ENCODE measurements around the gene SEPTIN1.

Gene SEPTIN1, protein sequence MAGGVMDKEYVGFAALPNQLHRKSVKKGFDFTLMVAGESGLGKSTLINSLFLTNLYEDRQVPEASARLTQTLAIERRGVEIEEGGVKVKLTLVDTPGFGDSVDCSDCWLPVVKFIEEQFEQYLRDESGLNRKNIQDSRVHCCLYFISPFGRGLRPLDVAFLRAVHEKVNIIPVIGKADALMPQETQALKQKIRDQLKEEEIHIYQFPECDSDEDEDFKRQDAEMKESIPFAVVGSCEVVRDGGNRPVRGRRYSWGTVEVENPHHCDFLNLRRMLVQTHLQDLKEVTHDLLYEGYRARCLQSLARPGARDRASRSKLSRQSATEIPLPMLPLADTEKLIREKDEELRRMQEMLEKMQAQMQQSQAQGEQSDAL

GRCh38 chr16:30382111-30382881 lies at the start of gene SEPTIN1:
Gene SEPTIN1, minus strand, starts transcription at chr16:30382561. Its CDS starts 19 bp downstream, at chr16:30382542.
- no peak for DNase-seq

GRCh38 chr16:30430428-30430970 lies 48.1 kb upstream of the SEPTIN1 start:
- DNase-seq, result no peak

DNA sequence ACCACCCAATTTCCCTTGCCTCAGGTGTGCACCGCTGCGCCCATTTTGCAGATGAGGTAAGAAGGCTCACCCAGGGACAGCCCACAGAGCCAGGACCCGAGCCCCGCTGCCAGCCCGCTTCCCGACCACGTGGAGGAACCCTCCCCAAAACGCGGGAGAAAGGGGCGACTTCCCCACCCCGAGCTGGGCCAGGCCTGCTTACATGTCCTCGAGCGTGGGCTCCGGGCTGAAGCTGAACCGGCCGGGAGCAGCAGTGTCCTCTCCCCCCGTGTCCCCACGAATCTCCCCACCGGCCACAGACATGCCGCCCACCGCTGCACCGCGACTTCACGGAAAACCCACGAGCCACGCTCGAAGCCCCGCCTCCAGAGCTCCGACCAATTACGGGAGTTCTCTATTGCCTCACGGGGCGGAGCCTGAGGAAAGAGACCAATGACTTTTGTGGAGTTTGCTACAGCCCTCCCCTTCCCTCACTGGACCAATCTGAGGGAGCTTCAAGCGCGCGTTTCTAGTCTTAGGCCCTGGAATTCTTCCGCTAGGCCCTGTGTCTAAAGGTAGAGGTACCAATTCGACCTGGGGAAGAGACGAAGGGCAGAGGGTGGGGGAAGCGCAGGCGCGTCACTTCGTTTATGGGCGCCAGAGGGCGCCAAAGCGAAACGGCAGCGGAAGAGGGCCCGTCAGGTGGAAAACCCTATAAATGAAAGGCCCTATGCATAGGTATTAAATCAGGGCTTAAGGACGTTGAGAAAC lies 47.5 kb upstream of the SEPTIN1 start, which contains the start of gene DCTPP1:
Gene DCTPP1, minus strand, starts transcription at position 353 of the 750 bp plus-strand sequence. Its CDS starts 50 bp downstream, at position 303.
- peak; percentile 100 for DNase-seq

- no peak for DNase-seq
These were observed 47.0 kb upstream of the SEPTIN1 start for GRCh38 chr16:30429418-30429677.

DNA sequence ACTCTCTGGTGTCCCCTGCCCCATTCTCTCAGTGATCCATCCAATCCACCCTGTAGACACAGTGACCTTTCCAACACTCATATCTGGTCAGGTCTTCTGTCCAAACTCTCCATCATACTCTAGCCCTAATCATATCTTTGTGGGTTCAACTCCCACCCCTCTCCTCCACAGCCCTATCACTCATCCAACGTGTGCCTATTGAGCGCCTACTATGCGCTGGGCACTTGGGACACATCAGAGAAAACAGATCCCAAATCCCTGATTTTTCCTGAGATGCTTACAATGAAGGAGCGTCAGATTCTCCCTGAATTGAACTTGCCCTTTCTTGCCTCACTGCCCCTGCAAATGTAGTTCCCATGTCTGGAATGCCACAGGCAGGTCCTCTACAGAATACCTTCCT lies 45.7 kb upstream of the SEPTIN1 start:
- DNase-seq, result no peak

DNA sequence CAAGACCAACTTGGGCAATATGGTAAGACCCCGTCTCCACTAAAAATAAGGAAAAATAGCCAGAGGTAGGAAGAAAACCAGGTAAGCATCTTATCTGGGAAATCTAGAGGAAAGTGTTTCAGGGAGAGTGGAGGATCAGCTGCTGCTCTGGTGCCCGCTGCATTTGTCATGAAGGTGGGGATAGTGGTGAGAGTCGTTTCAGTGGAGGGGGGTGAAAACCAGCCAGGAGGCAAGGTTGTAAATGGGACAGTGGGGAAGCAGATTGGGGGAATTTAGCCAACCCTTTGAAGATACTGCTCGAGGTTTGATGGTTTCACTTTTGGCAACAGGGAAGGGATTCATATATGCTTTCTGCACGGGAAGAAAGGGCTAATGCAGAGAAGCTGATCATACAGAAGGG lies 38.6 kb upstream of the SEPTIN1 start:
- no peak for DNase-seq

DNA sequence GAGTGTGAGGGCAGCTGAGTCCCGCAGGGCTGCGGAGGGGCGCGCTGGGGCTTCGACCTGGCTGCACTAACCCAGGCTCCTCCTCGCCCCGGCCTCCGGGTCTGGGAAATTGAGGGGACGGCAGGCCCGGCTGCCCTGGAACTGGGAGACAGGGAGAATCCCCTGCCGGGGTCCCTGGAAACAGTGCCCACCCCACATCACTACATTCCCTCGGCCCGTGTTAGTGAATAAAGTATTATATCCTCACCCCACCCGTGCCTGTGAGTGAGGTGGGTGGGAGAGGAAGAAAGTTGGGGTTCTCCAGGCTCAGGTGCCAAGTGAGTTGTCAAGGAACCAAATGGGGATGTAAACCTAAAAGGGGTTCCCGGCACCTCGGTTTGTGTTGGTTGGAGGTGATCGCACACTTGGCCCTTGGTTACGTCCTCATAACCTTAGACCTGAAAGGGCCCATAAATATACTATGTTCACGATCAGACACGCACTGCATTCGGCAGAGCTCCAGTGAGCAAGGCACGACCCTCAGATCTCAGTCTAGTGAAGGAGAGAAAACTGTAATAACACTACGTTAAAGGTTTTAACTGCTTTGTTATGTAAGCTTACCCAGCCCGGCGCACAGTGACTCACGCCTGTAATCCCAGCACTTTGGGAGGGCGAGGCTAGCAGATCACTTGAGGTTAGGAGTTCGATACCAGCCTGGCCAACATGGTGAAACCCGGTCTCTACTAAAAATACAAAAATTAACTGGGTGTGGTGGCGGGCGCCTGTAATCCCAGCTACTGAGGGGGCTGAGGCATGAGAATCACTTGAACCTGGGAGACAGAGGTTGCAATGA lies 36.2 kb upstream of the SEPTIN1 start:
- DNase-seq, result peak; percentile 20

- peak; percentile 95 for DNase-seq
These were observed 35.4 kb upstream of the SEPTIN1 start for GRCh38 chr16:30417529-30418349.

GRCh38 chr16:30416624-30417528 lies 34.5 kb upstream of the SEPTIN1 start:
- no peak for DNase-seq

- DNase-seq, result no peak
These were observed 33.8 kb upstream of the SEPTIN1 start for GRCh38 chr16:30416047-30416603.

GRCh38 chr16:30414159-30414558 lies 31.8 kb upstream of the SEPTIN1 start:
- no peak for DNase-seq

DNA sequence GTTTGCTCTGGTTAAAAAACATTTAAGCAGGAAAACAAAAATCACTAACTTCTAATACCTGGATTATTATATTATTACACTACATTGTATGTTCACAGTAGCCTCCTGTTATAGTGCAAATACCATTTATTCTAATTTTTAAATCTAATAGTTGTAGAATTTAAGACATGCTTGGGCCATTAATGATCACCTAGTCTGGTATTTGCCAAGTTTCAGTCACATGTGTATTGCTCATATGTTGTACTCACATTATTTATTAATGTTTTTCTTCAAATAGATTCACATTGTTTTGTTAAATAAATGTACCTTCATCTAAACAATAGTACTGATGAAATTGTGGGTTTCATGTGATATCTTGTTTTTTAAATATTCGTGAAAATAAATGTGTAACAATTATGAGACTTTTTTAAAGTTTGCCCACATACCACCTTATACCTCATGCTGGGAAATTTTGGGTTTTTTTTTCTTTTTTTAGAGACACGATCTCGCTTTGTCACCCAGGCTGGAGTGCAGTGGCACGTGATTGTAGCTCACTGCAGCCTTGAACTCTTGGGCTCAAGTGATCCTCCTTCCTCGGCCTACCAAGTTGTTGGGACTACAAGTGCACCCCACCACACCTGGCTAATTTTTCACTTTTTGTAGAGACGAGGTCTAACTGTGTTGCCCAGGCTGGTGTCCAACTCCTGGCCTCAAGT lies 30.9 kb upstream of the SEPTIN1 start:
- DNase-seq, result no peak

DNA sequence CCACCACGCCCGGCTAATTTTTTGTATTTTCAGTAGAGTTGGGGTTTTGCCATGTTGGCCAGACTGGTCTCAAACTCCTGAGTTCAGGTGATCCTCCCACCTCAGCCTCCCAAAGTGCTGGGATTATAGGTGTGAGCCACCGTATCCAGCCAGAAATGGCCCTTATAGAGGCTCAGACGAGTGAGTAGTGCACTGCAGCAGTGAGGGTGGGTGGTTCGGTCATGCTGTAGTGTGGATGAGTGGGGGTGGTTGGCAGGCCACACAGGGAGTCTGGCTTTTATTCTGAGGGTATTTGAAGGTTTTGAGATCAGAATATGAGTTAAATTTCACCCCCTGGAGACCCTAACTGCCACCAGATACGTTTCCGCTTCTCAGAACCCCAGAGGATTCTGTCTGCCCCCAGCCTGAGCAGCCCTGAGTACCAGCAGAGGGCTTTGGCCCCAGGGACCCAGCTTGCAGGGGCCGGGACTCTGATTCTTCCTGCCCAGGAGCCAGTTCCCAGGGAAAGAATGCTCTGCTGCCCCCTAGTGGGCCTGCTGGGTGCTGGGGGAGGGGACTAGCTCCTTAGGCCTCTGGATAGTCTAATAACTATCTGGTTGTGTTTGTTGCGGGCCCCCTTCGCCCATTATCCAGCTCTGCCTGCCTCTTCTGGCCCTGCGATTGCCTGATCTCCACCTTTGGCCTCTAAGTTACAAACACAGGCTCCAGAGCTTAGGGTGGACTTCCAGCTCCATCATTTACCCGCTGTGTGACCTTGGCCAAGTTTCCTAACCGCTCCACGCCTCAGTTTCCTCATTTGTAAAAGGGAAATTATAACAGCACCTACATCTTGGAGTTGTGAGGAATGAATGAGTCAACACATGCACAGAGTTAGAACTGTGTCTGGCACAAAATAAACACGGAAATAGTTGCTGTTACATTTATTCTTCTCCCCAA lies 27.0 kb upstream of the SEPTIN1 start:
- peak; percentile 92 for DNase-seq

DNA sequence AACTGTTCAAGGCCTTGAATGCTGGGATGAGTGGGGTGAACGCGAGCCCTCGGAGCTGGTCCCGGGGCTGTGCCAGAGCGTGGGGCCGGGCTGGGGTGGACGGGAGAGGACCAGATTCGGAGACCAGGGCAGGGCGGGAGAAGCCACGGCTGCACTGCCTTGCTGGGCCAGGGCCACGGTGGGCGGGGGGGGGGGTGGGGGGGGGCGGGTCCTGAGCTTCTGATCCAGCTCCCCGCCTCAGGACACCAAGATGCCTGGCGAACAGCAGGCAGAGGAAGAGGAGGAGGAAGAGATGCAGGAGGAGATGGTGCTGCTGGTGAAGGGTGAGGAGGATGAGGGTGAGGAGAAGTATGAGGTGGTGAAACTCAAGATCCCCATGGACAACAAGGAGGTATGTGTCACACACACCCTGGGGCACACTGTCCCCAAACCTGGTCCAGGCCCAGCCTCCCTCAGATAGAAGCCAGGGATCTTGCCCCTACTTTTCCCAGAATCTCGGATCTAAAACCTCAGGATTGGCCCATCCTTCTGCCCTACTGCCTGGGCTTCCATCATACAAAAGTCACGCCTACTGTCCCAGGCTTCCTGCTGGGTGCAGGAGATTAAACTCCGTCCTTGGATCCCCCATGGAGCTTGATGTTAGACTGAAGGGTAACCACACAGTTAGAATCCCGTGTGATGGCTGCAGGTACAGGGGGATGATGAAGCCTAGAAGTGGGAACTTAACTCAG lies 25.6 kb upstream of the SEPTIN1 start:
- no peak for DNase-seq

- peak; percentile 90 for DNase-seq
These were observed 24.9 kb upstream of the SEPTIN1 start, which contains the start of gene ZNF771 for GRCh38 chr16:30407102-30407803. Gene ZNF771, plus strand, starts transcription at chr16:30407606. Its CDS starts 448 bp downstream, at chr16:30408054.

DNA sequence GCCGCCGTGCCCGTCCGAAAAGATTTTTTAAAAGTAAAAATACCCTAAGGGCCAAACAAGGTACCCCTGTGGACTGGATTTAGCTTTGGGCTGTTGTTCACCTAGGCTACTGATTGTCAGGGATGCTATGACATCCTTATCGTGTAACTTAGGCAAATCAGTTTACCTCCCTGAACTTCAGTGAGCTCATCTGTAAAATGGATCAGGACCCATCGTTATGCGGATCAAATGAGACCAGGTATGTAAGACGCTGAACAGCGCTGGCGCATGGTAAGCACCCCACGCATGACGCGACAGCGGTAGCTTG lies 24.4 kb upstream of the SEPTIN1 start:
- DNase-seq, result no peak

All from hematopoietic multipotent progenitor cell treated with erythropoietin and hydrocortisone succinate and interleukin-3 and kit ligand, for 8 days (in vitro differentiated cells).